Adipose tissue (tissue), 3 donors: Measurements from ENCODE around the gene PODNL1. TPM values are rescaled to one million over a fixed set of nuclear protein-coding genes. Genes with fewer than 3 reads are reported as not detected.

ENCODE experiments used
- H3K27ac ChIP-seq: one replicate; pipeline ENCODE4 v1.5.1; 2013; ENCODE audit warnings: low read depth, low read length
- WGBS, 3 donors: extraction: QIAGEN DNeasy Blood & Tissue Kit; methylation state at CpG; one replicate each; pipeline ENCODE4 v1.1.7; 2013; 5-methylcytosine and 5-hydroxymethylcytosine counted together
- polyA plus RNA-seq, 3 donors: library from polyadenylated mRNA; stranded (reverse); fragments of 200-250 nt; gene quantifications; one replicate each; pipeline ENCODE4 v1.2.3, GENCODE V29; 2013
- donor health status: healthy with polysubstance abuse.
- donor health status: Bipolar disorder and iron deficiency.
- donor health status: healthy.

Gene PODNL1
- polyA plus RNA-seq, 3 donors = 0.10 to 2.5 (median 0.58) TPM

GRCh38 chr19:13917888-13918406 lies 20.3 kb downstream of the PODNL1 start:
- WGBS, 3 donors = 72 to 87% (median 73%) methylated on average over 14 of the region's 14 CpGs
- no peak overlapping the region for H3K27ac ChIP-seq

- no peak overlapping the region for H3K27ac ChIP-seq
- WGBS, 3 donors = 67 to 88% (median 83%) methylated on average over 3 of the region's 3 CpGs
Measured at GRCh38 chr19:13914777-13915176, 23.4 kb downstream of the PODNL1 start.

GRCh38 chr19:13913352-13913751 lies 24.9 kb downstream of the PODNL1 start:
- WGBS, 3 donors = 94 to 95% (median 95%) methylated on average over 17 of the region's 17 CpGs
- no peak overlapping the region for H3K27ac ChIP-seq

- no peak overlapping the region for H3K27ac ChIP-seq
- WGBS, 3 donors = 59 to 100% (median 97%) methylated on average over 2 of the region's 2 CpGs
Measured at GRCh38 chr19:13909430-13909829, 28.8 kb downstream of the PODNL1 start.

- H3K27ac ChIP-seq = no peak overlapping the region
- WGBS, 3 donors = 84 to 88% (median 85%) methylated on average over 8 of the region's 8 CpGs
Measured at GRCh38 chr19:13908674-13909073, 29.5 kb downstream of the PODNL1 start.

- no peak overlapping the region for H3K27ac ChIP-seq
Measured at GRCh38 chr19:13906910-13907309, 31.3 kb downstream of the PODNL1 start.

GRCh38 chr19:13906521-13906904 lies 31.7 kb downstream of the PODNL1 start:
- 1 to 2% (median 2%) methylated on average over 6 to 13 of the region's 13 CpGs for WGBS, 3 donors
- H3K27ac ChIP-seq = no peak overlapping the region

More at GRCh38 chr19:13906910-13907309, 31.3 kb downstream of the PODNL1 start:
- WGBS, 3 donors = 87 to 96% (median 94%) methylated on average over 5 of the region's 5 CpGs

GRCh38 chr19:13905634-13906520 lies 32.3 kb downstream of the PODNL1 start, which contains the start of the genes BRME1 and CC2D1A:
Gene BRME1 (minus strand): TSS chr19:13906117. CDS start chr19:13904892, 1,225 bp downstream.
Gene CC2D1A (plus strand): TSS chr19:13906201. CDS start chr19:13906442, 241 bp downstream.
- no peak within 1 kb of the TSS for H3K27ac ChIP-seq
- 6 to 7% (median 6%) methylated on average over 59 to 86 of the region's 86 CpGs for WGBS, 3 donors

GRCh38 chr19:13902993-13903555 lies 35.1 kb downstream of the PODNL1 start:
- H3K27ac ChIP-seq = no peak overlapping the region
- 62 to 77% (median 63%) methylated on average over 4 of the region's 4 CpGs for WGBS, 3 donors

- WGBS, 3 donors = 50 to 77% (median 70%) methylated on average over 5 of the region's 5 CpGs
- no peak overlapping the region for H3K27ac ChIP-seq
Measured at GRCh38 chr19:13899912-13900584, 38.2 kb downstream of the PODNL1 start.

GRCh38 chr19:13899393-13899792 lies 38.8 kb downstream of the PODNL1 start:
- no peak overlapping the region for H3K27ac ChIP-seq
- 55 to 90% (median 76%) methylated on average over 10 of the region's 10 CpGs for WGBS, 3 donors

- WGBS, 3 donors = 96 to 99% (median 98%) methylated on average over 2 of the region's 2 CpGs
- no peak overlapping the region for H3K27ac ChIP-seq
Measured at GRCh38 chr19:13896227-13896626, 42.0 kb downstream of the PODNL1 start.

- WGBS, 3 donors = 72 to 90% (median 85%) methylated on average over 5 of the region's 5 CpGs
- no peak overlapping the region for H3K27ac ChIP-seq
Measured at GRCh38 chr19:13894552-13894951, 43.7 kb downstream of the PODNL1 start.

- H3K27ac ChIP-seq = no peak overlapping the region
- whole genome bisulfite sequencing, 3 donors = 77 to 83% (median 81%) methylated on average over 9 of the region's 9 CpGs
Measured at GRCh38 chr19:13892870-13893269, 45.3 kb downstream of the PODNL1 start.

- H3K27ac ChIP-seq = no peak overlapping the region
- WGBS, 3 donors = 94 to 97% (median 95%) methylated on average over 13 of the region's 13 CpGs
Measured at GRCh38 chr19:13890136-13890535, 48.1 kb downstream of the PODNL1 start.

- WGBS, 3 donors = 91% methylated on average over 16 of the region's 16 CpGs
Measured at GRCh38 chr19:13888281-13888680, 49.9 kb downstream of the PODNL1 start.

GRCh38 chr19:13887517-13887916 lies 50.7 kb downstream of the PODNL1 start:
- no peak overlapping the region for H3K27ac ChIP-seq
- WGBS, 3 donors = 67 to 83% (median 79%) methylated on average over 5 of the region's 5 CpGs

More at GRCh38 chr19:13888281-13888680, 49.9 kb downstream of the PODNL1 start:
- H3K27ac ChIP-seq = no peak overlapping the region

- WGBS, 3 donors = 69 to 75% (median 73%) methylated on average over 16 of the region's 16 CpGs
- H3K27ac ChIP-seq = no peak overlapping the region
Measured at GRCh38 chr19:13887018-13887436, 51.2 kb downstream of the PODNL1 start.
